Activated CD8-positive, alpha-beta memory T cell treated with anti-CD3 and anti-CD28 coated beads for 36 hours (primary cell): ENCODE results near the gene SLC2A10. TPM values are rescaled to one million over a fixed set of nuclear protein-coding genes. Genes with fewer than 3 reads are reported as not detected.

Experiments used
- CTCF ChIA-PET: fragments of 350-600 bp; sonication (Branson Sonifier 250); formaldehyde crosslinking; loops from one replicate; lab custom pipeline; 2021; ENCODE audit warnings: antibody characterized with exemption; lab: Charles Lee
- POLR2A ChIA-PET: fragments of 350-600 bp; sonication (Branson Sonifier 250); formaldehyde crosslinking; loops from one replicate; lab custom pipeline; 2021; ENCODE audit warnings: antibody characterized with exemption; lab: Charles Lee
- total RNA-seq, 2 experiments: library from RNA; stranded (reverse); gene quantifications; one replicate each; pipeline ENCODE4 v1.2.3, GENCODE V29; 2021

SLC2A10 gene
- total RNA-seq, 2 experiments from 2014 or later, result 0.04 TPM; not detected in 1

GRCh38 chr20:46720019-46720418 lies 10.6 kb downstream of the SLC2A10 start:
- POLR2A ChIA-PET, result no interaction called here
- CTCF ChIA-PET, result no interaction called here

- CTCF ChIA-PET, result no interaction called here
- POLR2A ChIA-PET, result interaction anchor here (0.6 kb wide), 1 partner anchor 562 kb away, joined by 7 read pairs; no protein-coding TSS in a partner anchor
Observed at GRCh38 chr20:46720776-46721425, 11.5 kb downstream of the SLC2A10 start.

- ChIA-PET CTCF (no interaction called here), POLR2A (interaction anchor here (0.6 kb wide), 1 partner anchor 563 kb away, joined by 7 read pairs; no protein-coding TSS in a partner anchor)
Observed at GRCh38 chr20:46721476-46721875, 12.0 kb downstream of the SLC2A10 start.

GRCh38 chr20:46722450-46722849 lies 13.0 kb downstream of the SLC2A10 start:
- POLR2A ChIA-PET, result no interaction called here

GRCh38 chr20:46723039-46723438 lies 13.6 kb downstream of the SLC2A10 start:
- ChIA-PET POLR2A (no interaction called here), CTCF (no interaction called here)

More at GRCh38 chr20:46722450-46722849, 13.0 kb downstream of the SLC2A10 start:
- CTCF ChIA-PET, result no interaction called here

- ChIA-PET POLR2A (no interaction called here), CTCF (no interaction called here)
Observed at GRCh38 chr20:46724343-46724959, 15.0 kb downstream of the SLC2A10 start.

- POLR2A ChIA-PET, result no interaction called here
- CTCF ChIA-PET, result no interaction called here
Observed at GRCh38 chr20:46725186-46726165, 16.0 kb downstream of the SLC2A10 start.

GRCh38 chr20:46731770-46732169 lies 22.3 kb downstream of the SLC2A10 start:
- ChIA-PET POLR2A (no interaction called here), CTCF (no interaction called here)

GRCh38 chr20:46735436-46735835 lies 26.0 kb downstream of the SLC2A10 start:
- POLR2A ChIA-PET, result no interaction called here

GRCh38 chr20:46739431-46740213 lies 30.2 kb downstream of the SLC2A10 start:
- POLR2A ChIA-PET, result no interaction called here
- CTCF ChIA-PET, result interaction anchor here (0.9 kb wide), 1 partner anchor 14 kb away, joined by 3 read pairs; no protein-coding TSS in a partner anchor

More at GRCh38 chr20:46735436-46735835, 26.0 kb downstream of the SLC2A10 start:
- CTCF ChIA-PET, result no interaction called here

- CTCF ChIA-PET, result no interaction called here
- POLR2A ChIA-PET, result no interaction called here
Observed at GRCh38 chr20:46740214-46740609, 30.8 kb downstream of the SLC2A10 start.

- POLR2A ChIA-PET, result no interaction called here
- CTCF ChIA-PET, result no interaction called here
Observed at GRCh38 chr20:46741924-46742668, 32.6 kb downstream of the SLC2A10 start.

- ChIA-PET CTCF (no interaction called here), POLR2A (no interaction called here)
Observed at GRCh38 chr20:46742669-46743045, 33.2 kb downstream of the SLC2A10 start.

GRCh38 chr20:46743088-46743487 lies 33.6 kb downstream of the SLC2A10 start:
- ChIA-PET POLR2A (no interaction called here), CTCF (no interaction called here)

- POLR2A ChIA-PET, result no interaction called here
- CTCF ChIA-PET, result no interaction called here
Observed at GRCh38 chr20:46746956-46747526, 37.6 kb downstream of the SLC2A10 start.

- POLR2A ChIA-PET, result no interaction called here
- CTCF ChIA-PET, result interaction anchor here (0.8 kb wide), 1 partner anchor 9 kb away, joined by 3 read pairs; no protein-coding TSS in a partner anchor
Observed at GRCh38 chr20:46749147-46749546, 39.7 kb downstream of the SLC2A10 start.

GRCh38 chr20:46751856-46752255 lies 42.4 kb downstream of the SLC2A10 start:
- POLR2A ChIA-PET, result no interaction called here
- CTCF ChIA-PET, result no interaction called here

GRCh38 chr20:46752728-46753127 lies 43.3 kb downstream of the SLC2A10 start:
- CTCF ChIA-PET, result interaction anchor here (1.0 to 1.2 kb wide), 3 partner anchors 9 to 388 kb away, joined by 3 read pairs; no protein-coding TSS in a partner anchor
- POLR2A ChIA-PET, result no interaction called here
